NOMO-1 treated with dmso at 0.1 percent for 144 hours (cell line): ENCODE measurements around the gene MICAL1.
A peak's percentile ranks its signal among the peaks of the same experiment; 100 is the strongest.

Experiments
- DNase-seq: peaks from one replicate; lab custom pipeline; 2025; ENCODE audit not compliant: unreplicated experiment; lab: John Stamatoyannopoulos, UW

Gene MICAL1

GRCh38 chr6:109440331-109441068, 15.1 kb downstream of the MICAL1 start, which contains the start of the genes PPIL6 and SMPD2:
Gene PPIL6, minus strand, starts transcription at chr6:109440628. Its CDS starts 38 bp downstream, at chr6:109440590.
Gene SMPD2, plus strand, starts transcription at chr6:109440724. Its CDS starts 398 bp downstream, at chr6:109441122.
- DNase-seq, result peak; percentile 84

DNA sequence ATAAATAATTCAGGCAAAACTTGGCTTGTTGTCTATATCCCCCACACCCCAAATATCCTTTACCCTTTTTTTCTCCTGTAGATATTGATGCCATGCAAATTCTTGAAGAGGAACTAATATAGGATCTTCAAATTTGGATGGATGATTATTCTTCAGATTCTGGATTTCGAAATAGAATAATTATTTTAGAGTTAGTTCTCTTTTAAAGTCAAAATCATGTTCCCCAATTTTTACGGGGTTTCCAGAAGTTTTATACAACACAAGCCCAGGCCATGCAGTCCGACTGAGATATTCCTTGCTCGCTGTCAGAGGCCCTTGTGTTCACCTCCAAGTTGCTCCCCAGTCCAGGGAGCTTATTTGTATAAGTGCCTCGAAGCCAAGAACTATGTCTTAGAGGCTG, 19.5 kb downstream of the MICAL1 start:
- no peak for DNase-seq

- no peak for DNase-seq
Observed at GRCh38 chr6:109434456-109434855, 21.1 kb downstream of the MICAL1 start.

DNA sequence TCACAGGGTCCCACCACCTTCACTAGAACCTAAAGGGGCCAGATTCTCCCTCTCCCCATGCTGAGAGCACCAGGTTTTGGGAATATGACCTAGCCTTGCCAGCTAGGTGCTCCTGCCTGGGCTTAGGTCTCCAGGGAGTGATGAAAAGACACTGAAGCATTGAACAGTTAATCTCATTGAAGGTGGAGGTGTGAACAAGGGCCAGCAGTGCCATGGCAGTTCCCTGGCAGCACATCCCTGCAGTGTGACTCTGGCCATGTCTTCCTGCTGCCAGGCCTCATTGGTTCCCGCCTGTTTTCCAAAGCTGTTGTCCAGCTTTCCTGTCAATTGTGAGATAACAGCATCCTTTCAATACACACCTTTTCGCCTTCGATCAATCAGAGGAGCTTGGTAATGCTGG, 26.1 kb downstream of the MICAL1 start:
- DNase-seq, result no peak

GRCh38 chr6:109428889-109429477, 26.6 kb downstream of the MICAL1 start:
- no peak for DNase-seq

GRCh38 chr6:109424946-109425345, 30.6 kb downstream of the MICAL1 start:
- no peak for DNase-seq

DNA sequence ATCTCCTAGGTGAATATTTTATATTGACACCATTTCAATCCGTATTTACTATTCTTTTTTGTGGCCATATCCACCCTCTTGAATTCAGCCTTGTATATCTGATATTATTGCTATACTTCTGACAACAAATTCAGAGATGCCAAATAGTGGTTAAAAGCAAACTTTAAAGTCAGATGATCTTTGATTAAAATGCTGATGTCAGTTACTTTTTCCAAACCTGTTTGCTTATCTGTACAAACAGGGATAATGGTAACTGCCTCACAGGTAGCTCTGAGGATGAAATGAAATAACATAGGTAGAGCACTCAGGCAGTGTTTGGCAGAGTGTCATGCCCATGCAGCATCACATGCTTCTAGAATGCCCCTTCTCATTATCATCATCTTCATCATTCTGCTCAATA, 34.4 kb downstream of the MICAL1 start:
- DNase-seq, result no peak

GRCh38 chr6:109420751-109421150, 34.8 kb downstream of the MICAL1 start:
- no peak for DNase-seq

GRCh38 chr6:109417646-109418045, 37.9 kb downstream of the MICAL1 start:
- DNase-seq, result no peak

- no peak for DNase-seq
Observed at GRCh38 chr6:109411034-109411433, 44.5 kb downstream of the MICAL1 start.

GRCh38 chr6:109406196-109406595, 49.4 kb downstream of the MICAL1 start:
- DNase-seq, result peak; percentile 12

GRCh38 chr6:109397020-109397419, 58.6 kb downstream of the MICAL1 start:
- no peak for DNase-seq

GRCh38 chr6:109396046-109396718, 59.4 kb downstream of the MICAL1 start:
- no peak for DNase-seq
